Osteoblast (primary cell): Measurements from ENCODE around the gene CALD1. TPM values are rescaled to one million over a fixed set of nuclear protein-coding genes. Genes with fewer than 3 reads are reported as not detected.

ENCODE experiments used
- DNase-seq: peaks from one replicate; pipeline ENCODE4 v3.0.0; 2011; ENCODE audit warnings: low spot score, mixed read lengths; ENCODE audit not compliant: insufficient read length; ENCODE audit errors: missing footprints
- H2AFZ ChIP-seq: 2 replicates; pipeline ENCODE4 v1.6.0; 2011; ENCODE audit warnings: mild to moderate bottlenecking, low read length
- H3K27ac ChIP-seq: 2 replicates; pipeline ENCODE4 v1.5.1; 2011; ENCODE audit warnings: mild to moderate bottlenecking, low read depth, low read length, moderate library complexity
- H3K27me3 ChIP-seq: 2 replicates; pipeline ENCODE4 v1.6.0; 2012; ENCODE audit warnings: mild to moderate bottlenecking, control low read depth, inconsistent platforms, low read length, moderate library complexity; ENCODE audit not compliant: insufficient read depth
- H3K36me3 ChIP-seq: 2 replicates; pipeline ENCODE4 v1.5.1; 2011; ENCODE audit warnings: mild to moderate bottlenecking, low read length, control low read depth, moderate library complexity; ENCODE audit not compliant: insufficient read depth
- H3K4me1 ChIP-seq: 2 replicates; pipeline ENCODE4 v1.5.1; 2011; ENCODE audit warnings: mild to moderate bottlenecking, low read length, control low read depth, moderate library complexity; ENCODE audit not compliant: insufficient read depth
- H3K4me2 ChIP-seq: 2 replicates; pipeline ENCODE4 v1.6.0; 2011; ENCODE audit warnings: mild to moderate bottlenecking, low read length; ENCODE audit not compliant: insufficient read depth
- H3K4me3 ChIP-seq: fragments of 200-600 bp; sonication (generic); 3 replicates; pipeline ENCODE4 v1.5.1; 2012; ENCODE audit warnings: mild to moderate bottlenecking, low read length, inconsistent platforms; ENCODE audit not compliant: insufficient read depth
- H3K79me2 ChIP-seq: 2 replicates; pipeline ENCODE4 v1.6.0; 2012; ENCODE audit warnings: mild to moderate bottlenecking, low read length, control low read depth, inconsistent platforms; ENCODE audit not compliant: insufficient read depth
- H3K9me3 ChIP-seq: 2 replicates; pipeline ENCODE4 v1.5.1; 2011; ENCODE audit warnings: low read depth, low read length, control low read depth
- H4K20me1 ChIP-seq: 2 replicates; pipeline ENCODE4 v1.6.0; 2012; ENCODE audit warnings: mild to moderate bottlenecking, low read length, control low read depth; ENCODE audit not compliant: insufficient read depth
- total RNA-seq: library from RNA; depleted of rRNA; stranded (reverse); fragments of >200 nt; gene quantifications from 2 replicates; pipeline ENCODE4 v1.2.3, GENCODE V29; 2012
- TF ChIP-seq, protein P1 (sequence below): IDR thresholded peaks from 2 replicates; pipeline ENCODE4 v1.5.1; 2011; ENCODE audit warnings: mild to moderate bottlenecking, low read depth, low read length, moderate library complexity; ENCODE audit errors: extremely low read depth

Gene CALD1
- total RNA-seq, 1 donor: 1,123 TPM

DNA sequence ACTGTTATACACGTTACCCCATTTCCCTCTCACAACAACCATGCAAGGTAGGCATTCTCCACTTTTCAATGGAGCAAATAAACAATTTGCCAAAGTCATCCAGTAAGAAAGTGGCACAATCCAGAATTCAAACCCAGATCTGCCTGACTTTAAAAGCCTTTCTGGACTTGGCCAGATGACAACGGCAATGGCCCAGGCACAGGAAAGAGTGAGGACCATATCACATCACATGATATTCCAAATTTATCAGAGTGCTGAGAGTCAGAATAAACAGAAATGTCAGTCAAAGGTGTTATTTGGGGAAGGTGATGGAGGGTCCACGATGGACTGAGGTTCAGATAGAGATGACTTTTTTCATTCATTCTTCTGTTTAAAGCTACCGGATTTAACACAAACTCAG is 48.0 kb downstream of the CALD1 start:
- H4K20me1 ChIP-seq: peaks cover 38% of the 10 kb centered on the region
- no peak overlapping the region for H3K4me3 ChIP-seq
- TF ChIP-seq, protein P1, sequence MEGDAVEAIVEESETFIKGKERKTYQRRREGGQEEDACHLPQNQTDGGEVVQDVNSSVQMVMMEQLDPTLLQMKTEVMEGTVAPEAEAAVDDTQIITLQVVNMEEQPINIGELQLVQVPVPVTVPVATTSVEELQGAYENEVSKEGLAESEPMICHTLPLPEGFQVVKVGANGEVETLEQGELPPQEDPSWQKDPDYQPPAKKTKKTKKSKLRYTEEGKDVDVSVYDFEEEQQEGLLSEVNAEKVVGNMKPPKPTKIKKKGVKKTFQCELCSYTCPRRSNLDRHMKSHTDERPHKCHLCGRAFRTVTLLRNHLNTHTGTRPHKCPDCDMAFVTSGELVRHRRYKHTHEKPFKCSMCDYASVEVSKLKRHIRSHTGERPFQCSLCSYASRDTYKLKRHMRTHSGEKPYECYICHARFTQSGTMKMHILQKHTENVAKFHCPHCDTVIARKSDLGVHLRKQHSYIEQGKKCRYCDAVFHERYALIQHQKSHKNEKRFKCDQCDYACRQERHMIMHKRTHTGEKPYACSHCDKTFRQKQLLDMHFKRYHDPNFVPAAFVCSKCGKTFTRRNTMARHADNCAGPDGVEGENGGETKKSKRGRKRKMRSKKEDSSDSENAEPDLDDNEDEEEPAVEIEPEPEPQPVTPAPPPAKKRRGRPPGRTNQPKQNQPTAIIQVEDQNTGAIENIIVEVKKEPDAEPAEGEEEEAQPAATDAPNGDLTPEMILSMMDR: no peak
- no peaks in the 10 kb centered on the region for H3K27me3 ChIP-seq
- peaks cover 86% of the 10 kb centered on the region for H3K4me1 ChIP-seq
- no peaks in the 10 kb centered on the region for H3K9me3 ChIP-seq
- H3K27ac ChIP-seq: peak overlapping the region; percentile 95
- peaks cover 50% of the 10 kb centered on the region for H3K36me3 ChIP-seq
- peak overlapping the region; percentile 54 for H3K4me2 ChIP-seq
- no peak for DNase-seq
- H3K79me2 ChIP-seq: peaks cover 98% of the 10 kb centered on the region
- H2AFZ ChIP-seq: no peak overlapping the region

- DNase-seq: no peak
- no peak overlapping the region for H3K4me3 ChIP-seq
- no peak overlapping the region for H2AFZ ChIP-seq
- peaks cover 39% of the 10 kb centered on the region for H4K20me1 ChIP-seq
- H3K4me1 ChIP-seq: peaks cover 83% of the 10 kb centered on the region
- H3K4me2 ChIP-seq: peak overlapping the region; percentile 54
- H3K79me2 ChIP-seq: peaks cover 98% of the 10 kb centered on the region
- no peaks in the 10 kb centered on the region for H3K27me3 ChIP-seq
- TF ChIP-seq, protein P1: no peak
- H3K36me3 ChIP-seq: peaks cover 51% of the 10 kb centered on the region
- H3K9me3 ChIP-seq: no peaks in the 10 kb centered on the region
- peak overlapping the region; percentile 95 for H3K27ac ChIP-seq
Measured at GRCh38 chr7:134827889-134828288, 48.5 kb downstream of the CALD1 start.

GRCh38 chr7:134828361-134828760 is 48.9 kb downstream of the CALD1 start:
- H3K27ac ChIP-seq: peak overlapping the region; percentile 95
- TF ChIP-seq, protein P1: no peak
- H3K79me2 ChIP-seq: peaks cover 98% of the 10 kb centered on the region
- DNase-seq: no peak
- H3K4me3 ChIP-seq: no peak overlapping the region
- no peak overlapping the region for H2AFZ ChIP-seq
- peaks cover 36% of the 10 kb centered on the region for H4K20me1 ChIP-seq
- H3K4me2 ChIP-seq: peak overlapping the region; percentile 54
- peaks cover 51% of the 10 kb centered on the region for H3K36me3 ChIP-seq
- peaks cover 83% of the 10 kb centered on the region for H3K4me1 ChIP-seq
- no peaks in the 10 kb centered on the region for H3K9me3 ChIP-seq
- H3K27me3 ChIP-seq: no peaks in the 10 kb centered on the region

DNA sequence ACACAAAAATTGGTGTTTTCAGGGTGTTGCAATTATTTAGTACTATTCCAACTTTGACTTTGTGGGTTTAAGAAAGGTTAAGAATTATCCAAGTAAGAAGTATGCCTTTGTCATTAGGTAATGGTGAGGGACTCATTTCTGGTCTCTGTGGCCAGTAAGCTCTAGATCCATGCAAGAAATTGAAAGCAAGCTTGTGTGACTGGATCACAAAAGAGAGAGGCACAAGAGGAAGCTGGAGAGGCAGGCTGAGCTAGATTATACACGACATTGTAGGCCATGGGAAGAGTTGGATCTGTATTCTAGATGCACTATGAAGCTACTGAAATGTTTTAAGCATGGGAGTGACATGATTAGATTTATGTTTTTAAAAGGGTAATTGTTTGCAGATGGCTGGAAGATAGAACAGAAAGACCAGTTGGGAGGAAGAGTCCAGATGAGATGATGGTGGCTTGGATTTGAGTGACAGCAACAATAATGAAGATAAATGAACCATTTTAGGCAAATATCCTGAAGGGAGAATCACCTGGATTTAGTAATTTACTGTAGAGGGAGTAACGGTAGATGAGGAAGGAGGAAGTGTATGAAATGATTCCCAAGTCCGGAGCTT is 50.0 kb downstream of the CALD1 start:
- H3K27me3 ChIP-seq: no peaks in the 10 kb centered on the region
- peaks cover 59% of the 10 kb centered on the region for H3K36me3 ChIP-seq
- H3K4me2 ChIP-seq: no peak overlapping the region
- peaks cover 33% of the 10 kb centered on the region for H4K20me1 ChIP-seq
- no peak overlapping the region for H2AFZ ChIP-seq
- H3K9me3 ChIP-seq: no peaks in the 10 kb centered on the region
- peaks cover 98% of the 10 kb centered on the region for H3K79me2 ChIP-seq
- H3K27ac ChIP-seq: peak overlapping the region; percentile 95
- peaks cover 79% of the 10 kb centered on the region for H3K4me1 ChIP-seq
- no peak for DNase-seq
- no peak overlapping the region for H3K4me3 ChIP-seq
- TF ChIP-seq, protein P1: no peak
